Measurements from ENCODE around the gene TMEM208. TPM values are rescaled to one million over a fixed set of nuclear protein-coding genes. Genes with fewer than 3 reads are reported as not detected.

TMEM208 gene
- polyA plus RNA-seq, 1 of the 3 experiments (the other 2 are of a cell fraction) = 98.2 TPM

GRCh38 chr16:67199011-67199807 is 27.7 kb upstream of the TMEM208 start, which contains the start of gene ELMO3:
Gene ELMO3, plus strand, starts transcription at chr16:67199131. Its CDS starts 196 bp downstream, at chr16:67199327.
- Histone ChIP-seq H3K4me2 (no peak within 1 kb of the TSS), H3K4me3 (ENCODE audit: low read depth in 2 of 2, low read length in 1 of 2) (no peak within 1 kb of the TSS), H3K27me3 (ENCODE audit: insufficient read depth) (no peaks in the 10 kb centered on the region), H3K36me3 (replicated peaks in 1 of 2; ENCODE audit: control insufficient read depth in 1 of 2, insufficient read depth in 2 of 2, low read length in 1 of 2) (peaks cover 34 to 84% of the 10 kb centered on the region in 2 experiments), H3K4me1 (ENCODE audit: control insufficient read depth in 1 of 2, insufficient read depth in 2 of 2, low read depth in 1 of 2, low read length in 1 of 2) (peaks cover 0 to 4% of the 10 kb centered on the region in 2 experiments; a peak in 1 of 4 replicates), H4K20me1 (ENCODE audit: insufficient read depth) (peaks cover 1% of the 10 kb centered on the region), H3K27ac (ENCODE audit: low read depth in 2 of 2, low read length in 1 of 2) (no peak within 1 kb of the TSS; a peak in 1 of 4 replicates), H3F3A (replicated peaks; ENCODE audit: insufficient read depth) (peaks cover 31% of the 10 kb centered on the region), H2AFZ (ENCODE audit: low read depth) (no peak within 1 kb of the TSS), H3K9me3 (no peaks in the 10 kb centered on the region), H3K9me2 (no peaks in the 10 kb centered on the region), H3K9ac (no peak within 1 kb of the TSS), H3K79me2 (ENCODE audit: insufficient read depth) (peaks cover 25% of the 10 kb centered on the region; the same call in 1 of the 2 replicates)
- peak; percentile 72 for DNase-seq
- POLR2A ChIA-PET = interaction anchor here (1.2 to 1.4 kb wide), 2 partner anchors 9 to 29 kb away, joined by 3 to 4 read pairs; partner anchors contain the start of gene NOL3
- CTCF ChIA-PET = interaction anchor here (1.0 to 2.5 kb wide), 5 partner anchors 11 to 304 kb away, joined by 3 to 8 read pairs (median 4); partner anchors contain the start of genes KCTD19 and LRRC36
- TF ChIP-seq, protein P1, sequence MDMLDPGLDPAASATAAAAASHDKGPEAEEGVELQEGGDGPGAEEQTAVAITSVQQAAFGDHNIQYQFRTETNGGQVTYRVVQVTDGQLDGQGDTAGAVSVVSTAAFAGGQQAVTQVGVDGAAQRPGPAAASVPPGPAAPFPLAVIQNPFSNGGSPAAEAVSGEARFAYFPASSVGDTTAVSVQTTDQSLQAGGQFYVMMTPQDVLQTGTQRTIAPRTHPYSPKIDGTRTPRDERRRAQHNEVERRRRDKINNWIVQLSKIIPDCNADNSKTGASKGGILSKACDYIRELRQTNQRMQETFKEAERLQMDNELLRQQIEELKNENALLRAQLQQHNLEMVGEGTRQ (IDR thresholded peaks at IDR 0.05; ENCODE audit: borderline replicate concordance, low read depth, low read length) = no peak
- TF ChIP-seq, protein P2, sequence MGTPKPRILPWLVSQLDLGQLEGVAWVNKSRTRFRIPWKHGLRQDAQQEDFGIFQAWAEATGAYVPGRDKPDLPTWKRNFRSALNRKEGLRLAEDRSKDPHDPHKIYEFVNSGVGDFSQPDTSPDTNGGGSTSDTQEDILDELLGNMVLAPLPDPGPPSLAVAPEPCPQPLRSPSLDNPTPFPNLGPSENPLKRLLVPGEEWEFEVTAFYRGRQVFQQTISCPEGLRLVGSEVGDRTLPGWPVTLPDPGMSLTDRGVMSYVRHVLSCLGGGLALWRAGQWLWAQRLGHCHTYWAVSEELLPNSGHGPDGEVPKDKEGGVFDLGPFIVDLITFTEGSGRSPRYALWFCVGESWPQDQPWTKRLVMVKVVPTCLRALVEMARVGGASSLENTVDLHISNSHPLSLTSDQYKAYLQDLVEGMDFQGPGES (IDR thresholded peaks at IDR 0.05; ENCODE audit: low read depth, low read length) = no peak
- TF ChIP-seq EP300 (IDR thresholded peaks at IDR 0.05; ENCODE audit: borderline replicate concordance in 1 of 2, low read depth in 1 of 2, low read length in 1 of 2) = no peak
- no peak for TF ChIP-seq TCF12 (IDR thresholded peaks at IDR 0.05)
- TF ChIP-seq ELF1 (IDR thresholded peaks at IDR 0.05) = no peak
- TF ChIP-seq RXRA (IDR thresholded peaks at IDR 0.05; ENCODE audit: borderline replicate concordance, low read depth) = no peak
- no peak for TF ChIP-seq SIN3A (IDR thresholded peaks at IDR 0.05; ENCODE audit: borderline replicate concordance, low read depth, low read length)
- TF ChIP-seq ZBTB33 (IDR thresholded peaks at IDR 0.05; ENCODE audit: borderline replicate concordance, low read depth) = no peak
- TF ChIP-seq RCOR1 (IDR thresholded peaks at IDR 0.05; ENCODE audit: low read length) = no peak
- WGBS (ENCODE audit: low lambda C conversion rate) = 93% methylated on average over 35 of the region's 61 CpGs

DNA sequence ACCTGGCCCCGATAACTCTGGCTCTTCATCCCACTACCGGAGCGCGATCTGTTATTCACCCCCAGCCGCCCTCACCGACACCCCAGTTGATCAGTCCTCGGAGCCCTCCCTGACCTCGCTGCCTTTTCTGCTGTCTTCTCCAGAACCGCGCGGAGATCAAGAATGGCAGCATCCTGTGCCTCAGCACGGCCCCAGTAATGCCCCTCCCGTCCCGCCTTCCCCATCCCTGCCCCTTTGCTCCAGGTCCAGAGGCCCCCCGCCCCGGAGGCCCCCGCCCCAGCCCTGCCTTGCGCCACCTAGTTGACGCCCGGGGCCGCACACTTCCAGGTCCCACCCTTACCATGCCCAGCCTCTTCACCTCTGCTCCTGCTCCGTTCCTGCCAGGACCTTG is 27.1 kb upstream of the TMEM208 start:
- POLR2A ChIA-PET = interaction anchor here (1.4 kb wide), 1 partner anchor 8 kb away, joined by 4 read pairs; no protein-coding TSS in a partner anchor
- Histone ChIP-seq H3K36me3 (replicated peaks in 1 of 2; ENCODE audit: control insufficient read depth in 1 of 2, insufficient read depth in 2 of 2, low read length in 1 of 2) (peaks cover 32 to 79% of the 10 kb centered on the region in 2 experiments), H3F3A (replicated peaks; ENCODE audit: insufficient read depth) (peaks cover 29% of the 10 kb centered on the region)
- no peak for TF ChIP-seq MAX (IDR thresholded peaks at IDR 0.05; ENCODE audit: low read depth)
- TF ChIP-seq JUND (IDR thresholded peaks at IDR 0.05) = no peak
- no peak for TF ChIP-seq RCOR1 (IDR thresholded peaks at IDR 0.05; ENCODE audit: low read length)
- no peak for TF ChIP-seq MEF2A (IDR thresholded peaks at IDR 0.05; ENCODE audit: borderline replicate concordance, low read depth)
- no peak for TF ChIP-seq FOSL2 (IDR thresholded peaks at IDR 0.05; ENCODE audit: borderline replicate concordance, low read depth)
- no peak for TF ChIP-seq YY1 (IDR thresholded peaks at IDR 0.05; ENCODE audit: low read depth)
- TF ChIP-seq NRF1 (IDR thresholded peaks at IDR 0.05; ENCODE audit: low read depth, low read length) = no peak
- no peak for TF ChIP-seq CHD2 (IDR thresholded peaks at IDR 0.05; ENCODE audit: low read length, partially characterized antibody)
- TF ChIP-seq REST (IDR thresholded peaks at IDR 0.05; ENCODE audit: low read depth, low read length) = no peak
- TF ChIP-seq FOXM1 (IDR thresholded peaks at IDR 0.05; ENCODE audit: low read depth) = no peak

More for the DNA sequence above, 27.1 kb upstream of the TMEM208 start:
- no peak overlapping the region for H3K4me2 ChIP-seq
- peak; percentile 61 for DNase-seq
- H3K27me3 ChIP-seq (ENCODE audit: insufficient read depth) = no peaks in the 10 kb centered on the region
- no peak overlapping the region for H3K9ac ChIP-seq
- peaks cover 0 to under 1% of the 10 kb centered on the region in 2 experiments; a peak in 1 of 4 replicates for H3K4me1 ChIP-seq (ENCODE audit: control insufficient read depth in 1 of 2, insufficient read depth in 2 of 2, low read depth in 1 of 2, low read length in 1 of 2)
- CTCF ChIA-PET = interaction anchor here (1.0 to 2.5 kb wide), 4 partner anchors 10 to 305 kb away, joined by 4 to 8 read pairs (median 4); partner anchors contain the start of genes KCTD19 and LRRC36
- H2AFZ ChIP-seq (ENCODE audit: low read depth) = no peak overlapping the region
- H3K9me3 ChIP-seq = no peaks in the 10 kb centered on the region
- WGBS (ENCODE audit: low lambda C conversion rate) = 93% methylated on average over 20 of the region's 22 CpGs
- H4K20me1 ChIP-seq (ENCODE audit: insufficient read depth) = no peaks in the 10 kb centered on the region
- peaks cover 19% of the 10 kb centered on the region; the same call in 1 of the 2 replicates for H3K79me2 ChIP-seq (ENCODE audit: insufficient read depth)
- no peak overlapping the region for H3K27ac ChIP-seq (ENCODE audit: low read depth in 2 of 2, low read length in 1 of 2)
- no peaks in the 10 kb centered on the region for H3K9me2 ChIP-seq
- H3K4me3 ChIP-seq (ENCODE audit: low read depth in 2 of 2, low read length in 1 of 2) = no peak overlapping the region

Measured in SK-N-SH (cell line).